Measurements from ENCODE around the gene RTP2. TPM values are rescaled to one million over a fixed set of nuclear protein-coding genes. Genes with fewer than 3 reads are reported as not detected.

Gene RTP2, protein sequence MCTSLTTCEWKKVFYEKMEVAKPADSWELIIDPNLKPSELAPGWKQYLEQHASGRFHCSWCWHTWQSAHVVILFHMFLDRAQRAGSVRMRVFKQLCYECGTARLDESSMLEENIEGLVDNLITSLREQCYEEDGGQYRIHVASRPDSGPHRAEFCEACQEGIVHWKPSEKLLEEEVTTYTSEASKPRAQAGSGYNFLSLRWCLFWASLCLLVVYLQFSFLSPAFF
- not detected for polyA plus RNA-seq (2013, experiment 1 of 2; ENCODE audit: insufficient read length)
- polyA plus RNA-seq (2013, experiment 2 of 2; ENCODE audit: insufficient read length) = not detected

DNA sequence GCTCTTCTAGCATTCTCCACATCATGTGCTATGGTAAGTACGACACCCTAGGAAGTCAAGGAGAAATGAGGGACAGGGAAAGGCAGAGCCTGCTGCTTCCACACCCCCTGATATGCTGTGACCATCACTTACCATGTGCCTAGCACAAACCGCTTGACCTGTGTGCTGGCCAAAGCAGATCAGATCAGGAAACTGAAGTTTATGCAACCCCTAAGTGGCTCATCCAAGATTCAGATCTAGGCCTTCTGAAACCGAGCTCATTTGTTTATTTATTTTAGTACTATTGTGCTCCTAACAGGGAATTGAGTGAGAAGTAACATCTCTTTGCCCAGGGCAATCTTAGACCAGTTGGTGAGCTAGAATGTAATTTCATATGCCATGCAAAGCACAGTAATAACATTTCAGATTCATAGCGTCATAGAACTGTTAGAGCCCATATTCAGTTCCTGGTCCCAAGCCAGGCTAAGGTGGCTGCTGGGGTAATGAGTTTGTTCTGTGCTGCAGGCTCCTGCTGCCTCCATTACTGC, at the start of gene RTP2:
RTP2 (minus strand) TSS at position 51 of the 527 bp plus-strand sequence. CDS start 429 bp downstream, outside the sequence.
- no peak for DNase-seq

DNA sequence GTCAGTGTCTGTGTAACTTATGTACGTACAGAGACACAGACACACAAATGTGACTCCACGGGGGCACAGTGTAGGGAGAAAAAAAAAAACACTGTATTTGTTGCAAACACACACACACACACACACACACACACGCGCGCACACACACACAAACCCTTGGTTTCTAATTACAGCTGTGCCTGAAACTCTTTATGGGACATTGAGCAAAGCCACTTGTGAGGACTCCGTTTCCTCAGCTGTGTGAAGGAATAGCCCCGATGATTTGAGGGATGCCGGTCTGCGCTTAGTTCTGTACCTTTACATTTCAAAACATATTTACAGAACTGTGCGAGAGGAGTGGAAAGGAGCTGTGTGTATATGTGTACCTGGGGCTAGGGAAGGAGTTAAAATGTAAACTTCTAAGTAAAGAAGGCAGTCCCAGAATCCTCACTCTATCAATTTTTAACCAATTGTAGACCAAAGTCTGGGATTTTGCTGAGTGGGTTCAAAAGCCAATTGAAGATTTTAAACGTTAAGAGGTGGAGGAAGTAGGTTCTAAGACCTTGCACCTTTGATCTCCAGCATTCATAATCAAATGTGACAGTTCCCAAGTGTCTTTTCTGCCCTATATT, 48.3 kb upstream of the RTP2 start:
- no peak for DNase-seq

DNA sequence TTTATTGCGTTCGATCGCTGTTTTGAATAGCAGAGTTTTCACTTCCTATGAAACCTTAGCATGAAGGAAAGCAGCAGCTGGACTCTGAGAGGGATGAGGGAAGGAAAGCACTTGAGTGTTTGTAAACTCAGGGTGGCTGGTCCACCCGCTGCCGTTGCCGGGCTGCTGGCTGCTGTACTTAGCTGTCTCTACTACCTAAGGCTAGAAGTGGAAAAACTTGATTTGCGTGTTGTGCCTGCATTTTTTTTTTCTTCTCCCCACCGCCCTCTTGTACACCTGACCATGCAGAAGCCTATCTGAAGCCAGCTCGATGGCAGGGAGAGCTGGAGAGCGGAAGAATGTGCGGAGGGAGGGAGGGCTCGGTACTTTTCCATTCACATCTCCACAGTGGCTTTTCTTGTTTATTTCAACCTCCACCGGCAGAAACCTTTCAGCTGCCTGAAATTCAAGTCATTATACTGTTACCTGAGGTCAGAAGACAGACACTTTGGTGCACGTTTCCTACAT, 47.7 kb upstream of the RTP2 start:
- DNase-seq = no peak

DNA sequence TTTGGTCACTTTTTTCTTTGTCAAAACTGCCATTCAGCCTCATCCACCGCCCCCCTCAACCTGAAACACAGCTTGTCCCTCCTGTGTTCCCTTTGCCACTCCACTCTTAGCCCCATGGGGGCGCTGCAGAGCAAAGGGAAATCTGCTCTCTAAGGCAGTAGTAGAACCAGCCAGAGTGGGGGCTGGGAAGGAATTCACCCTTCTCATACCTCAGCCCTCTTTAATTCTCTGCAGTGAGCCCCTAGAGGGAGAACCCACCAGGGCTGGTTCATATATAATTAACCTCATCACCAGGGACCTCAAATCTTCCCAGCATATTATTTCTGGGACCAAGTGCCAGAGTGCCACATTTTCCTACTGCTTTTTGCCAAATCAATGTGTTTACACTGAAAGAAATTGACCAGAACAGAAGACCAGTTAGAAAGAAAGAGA, 45.7 kb upstream of the RTP2 start:
- DNase-seq = peak; percentile 85

DNA sequence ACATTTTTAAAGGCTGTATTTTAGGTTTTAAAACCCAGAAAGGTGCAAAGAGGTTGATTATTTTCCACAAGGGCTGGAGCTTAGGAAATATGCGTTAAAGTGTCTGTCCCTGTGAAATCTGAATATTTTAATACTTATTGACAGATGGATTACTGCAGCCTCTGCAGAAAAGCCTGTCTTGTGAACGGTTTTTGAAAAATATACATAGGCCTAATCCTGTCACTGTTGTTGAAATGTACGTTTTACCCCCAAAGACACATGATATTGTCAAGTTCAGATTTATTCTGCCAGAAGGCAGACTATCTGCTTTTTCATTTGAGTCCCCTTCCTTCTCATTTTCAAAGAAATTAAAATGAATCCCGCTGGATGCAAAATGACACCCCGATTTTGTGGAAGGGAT, 45.1 kb upstream of the RTP2 start:
- DNase-seq = no peak

DNA sequence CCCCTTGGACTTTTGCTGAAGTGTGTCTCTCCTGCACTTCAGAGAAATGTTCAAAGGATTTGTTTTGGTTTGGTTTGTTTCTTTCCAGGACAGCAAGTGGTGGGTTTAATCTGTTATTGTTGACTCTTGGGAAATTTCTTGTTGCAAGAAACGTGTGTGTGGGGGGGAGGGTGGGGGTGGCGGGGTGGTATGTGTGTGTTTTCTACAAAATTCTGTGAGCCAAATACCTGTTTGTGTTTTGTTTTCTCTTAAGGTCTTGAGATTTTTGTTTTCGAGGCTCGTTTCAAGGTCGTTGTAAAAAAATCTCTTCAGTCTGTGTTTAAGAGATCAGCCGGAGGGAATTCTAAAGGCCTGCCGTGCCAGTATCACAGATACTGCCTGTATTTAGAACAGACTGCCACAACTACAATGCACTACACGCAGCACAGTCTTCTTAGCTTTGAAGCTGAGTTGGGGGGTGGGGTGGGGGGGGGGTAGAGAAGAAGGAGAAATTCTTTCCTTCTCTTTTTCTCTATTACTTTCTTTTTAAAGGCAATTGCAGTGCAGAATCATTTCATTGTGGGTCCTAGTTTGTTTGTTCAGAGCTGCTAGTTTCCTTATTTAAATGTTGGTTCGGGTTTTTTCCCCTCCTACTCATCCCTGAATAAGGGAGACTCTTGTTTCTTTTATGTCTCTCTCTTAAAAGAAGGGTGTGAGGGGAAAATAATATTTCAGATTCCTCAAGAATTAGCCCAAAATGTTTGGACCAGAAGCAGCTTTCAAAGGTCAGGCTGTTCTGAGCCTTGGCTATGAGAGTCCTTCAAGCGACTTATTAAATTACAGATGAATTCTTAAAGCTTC, 44.3 kb upstream of the RTP2 start:
- no peak for DNase-seq

DNA sequence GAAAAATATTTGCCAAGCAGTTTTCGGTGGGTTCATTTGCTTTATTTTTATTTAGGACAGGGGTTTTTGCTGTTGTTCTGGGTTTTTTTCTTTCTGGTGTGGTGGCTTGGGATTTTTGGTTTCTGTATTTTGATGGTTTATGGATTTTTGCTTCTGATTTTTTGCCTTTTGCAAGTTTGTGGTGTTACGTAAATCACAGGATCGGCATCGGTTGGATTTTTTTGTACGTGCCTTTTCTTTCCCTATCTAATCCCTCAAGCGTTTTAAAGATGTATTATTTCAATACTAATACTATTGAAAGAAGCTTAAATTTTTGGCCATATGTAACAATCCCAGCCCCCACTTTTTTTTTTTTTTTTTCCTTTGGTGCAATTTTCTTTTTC, 43.7 kb upstream of the RTP2 start:
- no peak for DNase-seq

DNA sequence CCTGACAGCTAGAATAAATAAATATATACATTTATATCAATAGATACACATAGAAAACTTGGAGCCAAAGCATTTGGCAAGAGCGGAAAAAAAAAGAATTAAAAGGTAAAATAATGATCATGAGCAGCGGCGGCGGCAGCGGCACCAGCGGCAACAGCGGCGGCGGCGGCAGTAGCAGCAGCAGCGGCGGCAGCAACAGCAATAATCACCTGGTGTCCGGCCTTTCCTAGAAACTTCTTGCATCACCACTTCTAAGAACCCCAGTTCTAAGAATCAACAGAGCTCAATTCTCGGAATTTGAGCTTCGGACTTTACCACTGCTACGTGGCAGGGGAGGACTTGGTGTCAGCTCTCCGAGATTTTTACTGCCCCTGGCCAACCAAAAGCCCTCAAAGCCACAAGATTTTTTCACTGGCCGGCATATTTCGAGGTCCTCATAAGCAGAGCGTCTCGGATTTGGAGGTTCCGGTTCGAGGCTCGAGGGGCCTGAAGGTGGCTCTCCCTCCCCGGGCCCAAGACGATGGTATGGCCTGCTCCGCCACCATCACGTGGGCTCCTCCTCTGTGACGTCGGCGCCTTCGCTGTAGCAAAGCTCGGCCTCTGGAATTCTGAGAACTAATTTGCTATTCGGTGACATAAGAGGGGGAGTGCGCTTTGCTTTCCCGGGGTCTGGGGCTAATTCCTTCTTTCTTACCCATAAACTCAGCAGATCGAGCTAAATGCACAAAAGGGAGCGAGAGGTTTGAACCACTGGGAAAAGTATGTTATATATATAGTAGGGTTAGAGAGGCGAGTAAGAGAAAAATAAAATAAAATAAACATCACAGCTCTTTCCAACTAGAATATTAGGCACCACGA, 43.1 kb upstream of the RTP2 start, which contains the start of gene BCL6:
BCL6 (minus strand) TSS at position 268 of the 858 bp plus-strand sequence. CDS start 11,775 bp downstream, outside the sequence.
- DNase-seq = peak; percentile 99

DNA sequence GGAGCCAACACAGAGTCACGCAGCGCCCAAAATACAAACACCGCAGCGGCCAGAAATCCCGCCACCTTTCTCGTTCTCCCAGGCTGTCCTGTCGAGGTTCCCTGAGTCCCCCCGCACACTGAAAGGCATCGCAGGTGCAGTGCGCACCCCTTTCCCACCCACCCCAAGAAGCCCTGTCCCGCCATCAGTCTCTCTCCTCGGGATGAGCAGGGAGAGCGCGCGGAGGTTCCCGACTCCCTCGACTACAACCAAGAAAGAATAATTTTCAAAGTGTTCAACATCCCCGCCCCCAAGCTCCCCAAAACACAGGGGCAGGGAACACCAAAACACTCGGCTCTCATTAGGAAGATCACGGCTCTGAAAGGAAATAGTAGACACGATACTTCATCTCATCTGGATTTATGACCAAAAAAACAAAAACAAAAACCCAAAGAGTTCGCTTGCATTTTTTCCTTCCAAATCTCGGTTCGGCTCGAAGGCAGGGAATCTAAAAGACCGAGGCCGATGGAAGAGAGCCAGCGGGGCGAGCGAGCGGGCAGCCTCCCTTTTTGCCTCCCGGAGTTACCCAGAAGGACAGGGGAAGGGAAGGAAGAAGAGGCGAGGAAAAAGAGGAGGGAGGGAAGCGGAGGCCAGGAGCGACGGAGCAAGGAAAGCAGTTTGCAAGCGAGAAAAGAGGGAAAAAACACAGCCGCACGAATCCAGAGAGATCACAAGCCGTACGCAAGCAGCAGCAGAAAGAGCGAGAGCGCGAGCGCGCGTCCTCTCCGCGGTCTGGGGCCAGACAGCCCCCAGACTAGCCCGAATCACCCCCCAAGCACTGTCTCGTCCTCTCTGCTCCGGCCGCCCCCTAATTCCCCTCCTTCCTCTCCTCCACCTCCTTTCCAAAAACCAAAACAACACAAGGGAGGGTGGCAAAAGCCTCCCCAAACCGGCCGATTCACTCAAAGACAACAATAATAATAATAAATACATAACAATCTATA, 42.1 kb upstream of the RTP2 start:
- no peak for DNase-seq

DNA sequence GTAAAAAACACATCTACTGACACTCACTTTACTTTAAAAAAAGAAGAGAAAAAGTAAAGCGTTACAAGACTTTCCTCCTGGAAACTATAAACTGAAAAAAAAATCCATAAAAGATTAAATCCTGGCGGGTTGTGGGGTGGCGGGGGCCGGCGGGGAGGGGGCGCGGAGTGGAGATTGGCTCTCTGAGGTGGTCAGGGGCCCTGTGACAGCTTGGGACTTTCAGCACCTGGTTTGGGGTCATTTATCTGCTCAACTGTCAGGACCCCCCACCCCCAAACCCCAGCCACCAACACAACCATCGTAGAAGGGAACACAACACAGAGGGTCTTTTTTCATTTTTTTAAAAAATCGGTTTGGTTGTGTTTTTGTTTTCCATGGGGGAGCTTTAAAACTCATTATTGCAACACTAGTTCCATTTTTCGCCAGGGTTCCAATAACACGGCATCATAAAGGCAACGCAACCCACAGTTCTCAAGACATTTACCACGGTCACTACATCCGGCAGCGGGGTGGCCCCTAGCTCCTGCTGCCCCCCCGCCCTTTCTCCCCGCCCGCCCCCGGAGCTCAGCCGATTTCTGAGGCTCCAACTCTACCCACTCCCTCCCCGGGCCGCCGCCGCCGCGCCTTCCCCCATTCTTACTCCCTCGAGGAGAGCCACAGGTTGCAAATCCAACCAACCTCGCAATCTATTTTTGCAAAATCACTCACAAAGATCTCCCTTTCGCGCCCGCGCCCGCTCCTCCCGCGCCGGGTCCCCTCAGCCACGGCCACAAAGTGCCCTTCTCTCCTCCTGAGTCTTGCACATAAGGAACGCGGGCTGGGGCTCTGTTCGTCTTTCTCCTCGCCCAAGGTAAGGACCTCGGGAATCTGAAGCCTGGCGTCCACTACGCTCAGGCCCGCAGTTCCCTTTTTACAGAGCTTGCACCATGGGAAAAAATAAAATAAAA, 41.1 kb upstream of the RTP2 start:
- no peak for DNase-seq

DNA sequence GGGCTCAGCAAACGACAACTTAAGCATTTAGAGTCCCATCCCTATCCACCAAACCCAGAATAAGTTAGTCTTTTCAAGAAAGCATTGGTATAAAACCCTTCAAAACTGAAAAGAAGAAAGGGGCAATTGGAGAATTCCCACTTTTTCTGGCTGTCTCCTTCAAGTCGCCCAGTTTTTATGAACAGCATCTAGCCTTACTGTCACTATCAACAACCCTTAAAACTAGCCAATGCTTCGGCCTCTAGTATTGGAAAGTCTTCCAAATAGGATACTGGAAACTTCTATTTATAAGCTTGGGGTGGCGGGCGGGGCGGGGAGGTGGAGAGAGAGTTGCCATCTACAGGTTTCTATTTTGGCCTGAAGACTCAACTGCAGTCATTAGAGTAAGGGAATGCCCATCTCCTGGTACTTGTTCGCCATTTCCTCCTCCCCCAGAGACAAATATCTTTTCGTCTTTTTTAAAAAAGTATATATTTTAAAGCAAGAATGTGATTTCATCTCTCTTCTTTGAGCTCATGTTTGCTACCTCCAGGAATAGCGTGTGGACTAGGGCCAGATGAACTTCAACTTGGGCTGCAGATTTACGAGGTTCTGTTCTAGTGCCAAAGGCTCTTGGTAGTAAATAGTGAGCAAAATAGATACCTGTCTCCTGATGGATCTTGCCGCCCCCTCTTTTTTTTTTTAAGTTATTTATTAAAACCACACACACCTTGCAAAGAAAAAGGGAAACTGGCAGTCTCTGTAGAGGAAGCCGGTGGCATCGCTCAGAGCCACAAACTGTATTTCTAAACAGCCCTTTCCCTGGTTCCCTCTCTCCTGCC, 40.2 kb upstream of the RTP2 start:
- DNase-seq = no peak

DNA sequence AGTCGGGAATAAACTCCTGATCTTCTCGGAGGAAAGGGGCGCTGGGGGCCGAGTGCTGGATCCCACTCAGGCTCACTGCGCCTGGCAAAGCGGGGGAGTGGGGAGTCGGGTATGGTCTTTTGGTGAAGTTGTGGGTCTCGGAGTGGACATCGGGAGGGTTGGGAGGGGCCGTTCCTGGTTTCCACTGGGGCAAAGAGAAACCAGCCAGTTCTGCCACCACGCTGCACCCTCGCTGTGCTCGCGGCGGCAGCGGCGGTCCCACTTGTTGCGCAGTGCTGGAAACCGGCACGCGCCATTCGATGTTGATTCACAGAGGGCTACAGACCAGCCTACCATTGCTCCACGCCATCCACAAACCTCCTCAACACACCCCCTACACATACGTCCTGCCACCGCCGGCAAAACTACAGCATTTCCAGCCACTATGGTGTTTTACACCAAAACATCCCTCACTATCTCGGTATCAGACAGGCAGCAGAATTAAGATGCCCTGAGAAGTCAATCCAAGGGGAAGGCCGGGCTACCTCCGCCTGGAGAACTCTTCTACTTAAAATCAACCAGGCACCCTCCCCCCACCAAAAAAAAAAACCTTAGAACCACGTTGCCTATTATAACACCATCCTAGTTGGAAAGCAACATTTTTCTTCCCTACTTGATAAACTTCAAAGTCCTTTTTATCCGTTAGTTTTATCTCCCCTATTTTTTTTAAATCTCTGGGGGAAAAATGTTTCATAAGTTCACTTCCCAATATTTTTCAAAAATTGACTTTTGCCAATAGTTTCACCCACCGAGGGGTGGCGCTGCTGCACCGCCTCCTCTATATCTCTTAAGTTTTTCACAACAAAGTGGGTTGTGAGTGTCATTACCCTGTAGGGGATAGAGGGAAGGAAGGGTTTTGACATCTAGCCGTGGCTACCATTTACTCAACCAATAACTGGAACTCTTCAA, 39.3 kb upstream of the RTP2 start:
- DNase-seq = peak; percentile 77

DNA sequence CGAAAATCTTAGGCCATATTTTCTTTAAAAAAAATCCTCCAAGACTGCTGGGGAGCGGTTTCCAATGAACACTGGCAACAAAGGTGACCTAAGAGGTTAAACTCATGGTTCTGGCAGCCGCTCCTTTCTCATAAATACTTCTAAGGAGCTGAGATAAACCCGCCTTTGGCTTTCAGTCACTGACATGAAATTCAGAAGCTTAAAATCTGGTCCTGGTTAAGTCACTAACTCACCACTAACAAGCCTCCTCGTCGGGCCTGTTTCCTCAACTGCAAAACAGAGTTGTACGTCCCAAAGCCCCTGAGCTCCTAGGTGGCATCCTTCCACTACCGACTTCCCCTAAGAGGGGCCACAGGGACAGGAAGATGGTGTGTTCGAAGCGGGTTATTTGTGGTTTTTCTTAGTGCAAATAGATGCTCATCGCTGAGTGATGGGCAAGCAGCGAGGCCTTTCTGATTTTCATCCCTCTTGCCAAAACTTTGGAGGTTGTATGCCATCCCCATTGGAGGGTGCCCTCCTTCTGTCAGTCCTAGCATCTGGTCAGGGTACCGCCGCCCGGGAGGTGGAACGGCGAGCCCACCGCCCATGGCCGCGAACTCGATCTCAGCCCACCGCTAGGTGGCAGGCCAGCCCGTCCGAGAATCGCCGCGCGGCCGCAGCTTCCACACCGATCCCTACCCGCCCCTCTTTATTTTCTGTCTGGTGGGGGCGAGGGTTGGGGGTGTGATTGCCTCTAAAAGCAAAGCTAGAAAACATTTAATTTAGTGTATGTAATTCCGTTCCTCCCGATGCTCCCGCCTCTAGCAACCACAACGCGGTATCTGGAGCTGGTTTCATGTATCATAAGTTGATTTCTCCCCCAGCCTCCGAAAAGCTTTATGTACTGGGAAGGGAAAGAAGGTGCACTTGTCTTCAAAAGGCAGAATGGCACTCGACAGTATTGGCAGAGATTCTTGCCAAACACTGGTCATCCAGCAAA, 38.4 kb upstream of the RTP2 start:
- peak; percentile 90 for DNase-seq

DNA sequence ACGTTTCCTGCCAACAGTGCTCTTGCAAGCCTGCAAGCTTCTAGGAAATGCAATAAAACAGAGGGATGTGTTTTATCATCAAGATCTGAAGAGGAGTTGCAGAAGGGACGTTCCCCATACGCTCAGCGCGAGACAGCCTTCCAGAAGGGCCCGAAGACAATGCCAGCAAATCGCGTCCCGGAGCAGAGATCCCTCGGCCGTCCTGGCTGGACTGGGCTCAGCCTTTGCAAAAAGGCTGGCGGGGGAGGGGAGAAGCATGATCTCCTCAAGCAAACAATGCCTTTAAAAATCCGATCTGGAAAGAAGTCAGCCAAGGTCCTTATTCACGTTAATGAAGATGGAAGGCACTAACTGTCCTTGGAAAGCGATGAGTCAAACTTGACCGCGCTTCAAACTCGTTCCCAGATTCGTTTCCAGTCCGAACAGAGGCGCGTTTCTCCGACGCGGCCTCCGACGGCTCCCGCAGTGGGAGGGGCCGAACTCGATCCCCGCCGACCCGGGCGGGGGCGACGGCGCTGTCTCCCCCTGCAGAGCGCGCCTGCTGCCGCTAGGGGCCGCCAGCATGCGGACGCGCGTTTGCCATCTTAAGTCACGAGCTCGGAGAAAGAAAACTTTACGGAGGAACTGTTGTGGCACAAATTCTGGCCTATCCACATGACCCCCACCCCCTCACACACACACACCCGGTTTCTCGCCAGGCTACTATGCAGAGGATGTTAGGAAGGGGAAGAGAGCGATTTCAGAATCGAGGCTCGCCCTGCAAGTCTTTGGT, 37.4 kb upstream of the RTP2 start:
- peak; percentile 93 for DNase-seq

DNA sequence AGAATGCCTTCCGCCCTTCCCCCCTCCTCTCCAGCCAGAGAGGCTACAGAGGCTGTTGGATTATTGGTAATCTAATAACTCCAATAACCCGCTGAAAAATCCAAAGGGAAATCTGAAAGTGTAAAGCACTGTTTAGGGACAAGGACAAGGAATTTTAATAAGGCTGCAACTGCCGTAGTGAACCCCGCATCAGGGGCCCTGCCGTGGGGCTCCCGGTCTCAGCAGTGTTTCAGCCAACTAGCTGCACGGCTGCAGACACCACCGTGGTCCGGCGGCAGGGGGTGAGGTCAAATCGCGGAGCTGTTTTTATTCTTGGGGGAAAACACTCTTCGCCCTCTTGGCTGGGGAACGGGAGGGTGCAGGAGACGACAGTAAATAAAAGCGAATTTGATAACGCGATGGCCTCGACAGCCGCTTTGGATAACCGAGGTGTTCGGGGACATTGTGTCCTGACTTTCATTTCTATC, 36.8 kb upstream of the RTP2 start:
- DNase-seq = no peak
